GM12891 (cell line): ENCODE results near the gene RGS19.
A peak's percentile ranks its signal among the peaks of the same experiment; 100 is the strongest.

Experiments
- PAX5 ChIP-seq: IDR thresholded peaks from 2 replicates; pipeline ENCODE4 v1.6.1; 2011; ENCODE audit warnings: low read length, moderate library complexity, mild to moderate bottlenecking; ENCODE audit not compliant: insufficient read depth, severe bottlenecking
- POLR2A ChIP-seq: IDR thresholded peaks from 2 replicates; pipeline ENCODE4 v1.6.1; 2011; ENCODE audit warnings: low read depth, low read length, control low read depth
- POLR2AphosphoS5 ChIP-seq: IDR thresholded peaks from 2 replicates; pipeline ENCODE4 v1.6.1; 2011; ENCODE audit warnings: low read depth, low read length, control low read depth
- POU2F2 ChIP-seq: IDR thresholded peaks from 2 replicates; pipeline ENCODE4 v1.6.1; 2011; ENCODE audit warnings: low read depth, mild to moderate bottlenecking, control low read depth, low read length, moderate library complexity
- SPI1 ChIP-seq: IDR thresholded peaks from 2 replicates; pipeline ENCODE4 v1.6.1; 2011; ENCODE audit warnings: low read depth, low read length, control low read depth
- TAF1 ChIP-seq: IDR thresholded peaks from 2 replicates; pipeline ENCODE4 v1.6.1; 2011; ENCODE audit warnings: low read depth, low read length, control low read depth

GRCh38 chr20:64071341-64072332, 7.7 kb downstream of the RGS19 start:
- TF ChIP-seq POLR2A = no peak; the same call in 1 of the 2 replicates
- peak; percentile 28; the same call in 1 of the 2 replicates for TF ChIP-seq POLR2AphosphoS5
- no peak for TF ChIP-seq TAF1
- TF ChIP-seq SPI1 = no peak
- no peak for TF ChIP-seq PAX5
- TF ChIP-seq POU2F2 = no peak
